CMK (cell line): ENCODE measurements around the gene EXOC3.

Experiments
- DNase-seq: peaks from one replicate; pipeline ENCODE4 v3.0.0-alpha.2; 2010; ENCODE audit warnings: low read depth

The EXOC3 gene

GRCh38 chr5:457195-457961 lies 14.4 kb downstream of the EXOC3 start:
- DNase-seq = no peak

- no peak for DNase-seq
Measured at GRCh38 chr5:458547-459353, 15.8 kb downstream of the EXOC3 start.

GRCh38 chr5:459562-460272 lies 16.7 kb downstream of the EXOC3 start:
- no peak for DNase-seq

GRCh38 chr5:460273-460625 lies 17.3 kb downstream of the EXOC3 start:
- no peak for DNase-seq

GRCh38 chr5:462051-462481 lies 19.1 kb downstream of the EXOC3 start:
- no peak for DNase-seq

GRCh38 chr5:463301-463700 lies 20.3 kb downstream of the EXOC3 start:
- no peak for DNase-seq

GRCh38 chr5:463952-464351 lies 21.0 kb downstream of the EXOC3 start:
- no peak for DNase-seq

- no peak for DNase-seq
Measured at GRCh38 chr5:464446-464842, 21.5 kb downstream of the EXOC3 start.

GRCh38 chr5:464843-465590 lies 22.0 kb downstream of the EXOC3 start:
- DNase-seq = no peak

- no peak for DNase-seq
Measured at GRCh38 chr5:465591-466403, 22.8 kb downstream of the EXOC3 start.

- no peak for DNase-seq
Measured at GRCh38 chr5:466661-467310, 23.8 kb downstream of the EXOC3 start.

- no peak for DNase-seq
Measured at GRCh38 chr5:468401-468800, 25.4 kb downstream of the EXOC3 start.

GRCh38 chr5:469752-470483 lies 26.9 kb downstream of the EXOC3 start:
- no peak for DNase-seq

- DNase-seq = no peak
Measured at GRCh38 chr5:470961-471749, 28.2 kb downstream of the EXOC3 start.

- DNase-seq = no peak
Measured at GRCh38 chr5:471750-472058, 28.7 kb downstream of the EXOC3 start.

- DNase-seq = no peak
Measured at GRCh38 chr5:472076-472655, 29.2 kb downstream of the EXOC3 start.

- peak; percentile 73 for DNase-seq
Measured at GRCh38 chr5:472656-473550, 29.9 kb downstream of the EXOC3 start.
